Measurements from ENCODE around the gene MMAA. TPM values are rescaled to one million over a fixed set of nuclear protein-coding genes. Genes with fewer than 3 reads are reported as not detected.
A peak's percentile ranks its signal among the peaks of the same experiment; 100 is the strongest.
"Not testable (repeated sequence)": the region's sequence is repeated elsewhere in the genome, so short reads cannot be mapped to it uniquely, and the experiment has no call there.

MMAA gene
- total RNA-seq: 1 to 10 TPM in 2 of 4 donors, under 1 TPM in 2; 0.26 to 7.5 (median 3.5) TPM

GRCh38 chr4:145618932-145619638, at the start of gene MMAA:
TSS of gene MMAA (plus strand) at chr4:145619385. CDS start at chr4:145639140, 19,755 bp downstream.
- Histone ChIP-seq H3K36me3 (no peaks in the 10 kb centered on the region), H3K4me3 (peak within 1 kb of the TSS; percentile 71 to 84), H3K27me3 (no peaks in the 10 kb centered on the region), H3K27ac (peak within 1 kb of the TSS; percentile 95 to 96), H3K9me3 (no peaks in the 10 kb centered on the region), H3K4me1 (peaks cover 0 to 5% of the 10 kb centered on the region in 2 donors)
- intact Hi-C loops (cut with DNase I; ENCODE audit: low total_unique reads): no loop called here
- TF ChIP-seq POLR2A (IDR thresholded peaks at IDR 0.05): peak; percentile 88 to 95
- peak; percentile 56 to 86 (median 72) for TF ChIP-seq CTCF (IDR thresholded peaks at IDR 0.05)
- DNase-seq: peak; percentile 94 to 95

- H3K27me3 ChIP-seq; H3K27ac ChIP-seq; H3K36me3 ChIP-seq; H3K4me3 ChIP-seq; H3K4me1 ChIP-seq; H3K9me3 ChIP-seq; DNase-seq; intact Hi-C loops (cut with DNase I; ENCODE audit: low total_unique reads): not testable (repeated sequence)
Observed at GRCh38 chr4:145574546-145574945, 44.6 kb upstream of the MMAA start.

DNA sequence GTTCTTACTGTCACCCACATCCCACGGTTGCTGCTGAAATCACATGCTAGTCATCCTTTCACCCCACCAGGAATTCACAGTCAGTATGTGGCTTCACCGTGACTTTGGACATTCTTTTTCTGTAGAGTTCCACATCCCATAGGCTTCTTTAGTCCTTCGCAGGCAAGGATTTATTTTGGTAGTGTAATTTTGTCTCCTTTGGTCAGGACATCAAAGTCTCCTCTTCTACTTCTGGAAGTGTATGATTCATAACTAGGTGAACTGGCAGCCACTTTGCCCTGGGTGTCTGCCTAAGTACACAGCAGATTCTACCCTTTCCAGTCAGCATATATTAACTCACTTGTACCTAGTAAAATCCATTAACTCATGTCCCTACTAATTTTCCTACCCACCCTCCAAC, 38.3 kb upstream of the MMAA start:
- TF ChIP-seq CTCF (IDR thresholded peaks at IDR 0.05) (no peak), POLR2A (IDR thresholded peaks at IDR 0.05) (no peak)

DNA sequence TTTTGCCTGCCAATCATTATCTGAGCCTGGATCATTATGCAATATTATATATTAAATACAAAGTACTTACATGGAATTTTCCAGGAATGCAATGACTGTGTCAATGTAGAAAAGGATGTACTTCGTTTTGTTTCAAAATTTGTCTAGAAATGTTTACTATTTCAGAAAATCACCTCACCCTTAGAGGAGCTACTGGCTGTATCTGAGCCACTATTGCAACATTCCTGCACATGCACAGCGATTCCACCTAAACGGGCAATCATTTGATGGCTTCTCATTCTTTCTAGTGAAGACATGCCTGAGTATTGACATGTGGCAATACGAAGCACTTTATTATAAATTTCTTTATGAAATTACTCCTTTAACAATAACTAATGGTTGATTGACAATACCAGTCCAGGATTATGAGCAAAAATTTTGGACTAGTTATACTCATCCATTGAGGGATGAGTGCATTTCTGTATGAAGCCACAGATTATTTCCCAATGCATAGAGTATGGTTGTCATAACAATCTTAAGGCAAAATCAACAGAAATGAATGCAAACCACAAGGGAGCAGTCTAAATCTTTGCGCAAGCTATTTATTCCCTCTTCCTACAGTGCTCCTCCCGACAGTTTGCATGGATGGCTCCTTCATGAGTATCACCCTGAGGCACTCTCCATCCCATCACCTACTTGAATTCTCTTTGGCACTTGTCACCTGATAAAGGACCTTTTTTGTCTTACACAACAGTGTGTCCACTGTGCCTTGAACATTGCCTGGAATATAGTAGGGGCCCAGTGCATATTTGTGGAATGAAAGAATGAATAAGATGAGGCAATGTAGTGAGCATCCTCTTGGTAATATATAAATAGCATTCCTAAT, 35.8 kb upstream of the MMAA start:
- no peaks in the 10 kb centered on the region for H3K27me3 ChIP-seq
- TF ChIP-seq CTCF (IDR thresholded peaks at IDR 0.05) (no peak), POLR2A (IDR thresholded peaks at IDR 0.05) (no peak)
- no peak overlapping the region for H3K4me3 ChIP-seq
- no peaks in the 10 kb centered on the region for H3K4me1 ChIP-seq
- no peak overlapping the region for H3K27ac ChIP-seq
- no peaks in the 10 kb centered on the region for H3K36me3 ChIP-seq
- no peaks in the 10 kb centered on the region for H3K9me3 ChIP-seq
- intact Hi-C loops (cut with DNase I; ENCODE audit: low total_unique reads): no loop called here
- no peak for DNase-seq

More for the DNA sequence above, 38.3 kb upstream of the MMAA start:
- Histone ChIP-seq H3K27ac (no peak overlapping the region), H3K36me3 (no peaks in the 10 kb centered on the region), H3K4me1 (no peaks in the 10 kb centered on the region), H3K9me3 (no peaks in the 10 kb centered on the region), H3K4me3 (no peak overlapping the region), H3K27me3 (no peaks in the 10 kb centered on the region)
- intact Hi-C loops (cut with DNase I; ENCODE audit: low total_unique reads): no loop called here
- DNase-seq: no peak

GRCh38 chr4:145587088-145587754, 32.0 kb upstream of the MMAA start:
- no peak for DNase-seq
- intact Hi-C loops (cut with DNase I; ENCODE audit: low total_unique reads): no loop called here
- Histone ChIP-seq H3K27ac (no peak overlapping the region), H3K4me1 (no peaks in the 10 kb centered on the region), H3K36me3 (no peaks in the 10 kb centered on the region), H3K27me3 (no peaks in the 10 kb centered on the region), H3K9me3 (no peaks in the 10 kb centered on the region), H3K4me3 (no peak overlapping the region)
- no peak for TF ChIP-seq CTCF (IDR thresholded peaks at IDR 0.05)
- no peak for TF ChIP-seq POLR2A (IDR thresholded peaks at IDR 0.05)

- H3K27me3 ChIP-seq; H3K9me3 ChIP-seq; H3K27ac ChIP-seq; H3K4me1 ChIP-seq; intact Hi-C loops (cut with DNase I; ENCODE audit: low total_unique reads); H3K4me3 ChIP-seq; DNase-seq; H3K36me3 ChIP-seq: not testable (repeated sequence)
Observed at GRCh38 chr4:145589381-145589780, 29.8 kb upstream of the MMAA start.
